ENCODE measurements around the gene ZBTB16. TPM values are rescaled to one million over a fixed set of nuclear protein-coding genes. Genes with fewer than 3 reads are reported as not detected.
A peak's percentile ranks its signal among the peaks of the same experiment; 100 is the strongest.

ZBTB16 gene
- polyA plus RNA-seq, 3 donors = 4.1 to 12.3 (median 8.3) TPM

DNA sequence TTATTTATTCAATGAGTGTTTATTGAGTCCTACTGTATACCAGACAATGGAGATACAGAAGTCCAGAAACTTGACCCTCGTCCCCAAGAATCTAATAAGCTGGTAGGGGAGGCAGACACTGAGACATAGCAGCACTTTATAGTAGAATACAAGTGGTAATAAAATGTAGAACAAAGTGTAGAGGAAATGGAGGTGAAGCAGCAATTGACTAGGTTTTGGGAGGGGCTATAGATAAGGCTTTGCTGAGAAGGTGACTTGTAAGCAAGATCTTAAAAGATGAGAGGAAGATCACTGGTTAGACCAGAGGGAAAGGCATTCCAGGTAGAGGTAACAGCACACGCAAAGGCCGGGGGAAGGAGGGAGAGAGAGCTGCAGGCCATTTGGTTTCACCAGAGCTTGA is 57.3 kb downstream of the ZBTB16 start:
- H3K4me3 Mint-ChIP-seq = no peak overlapping the region

DNA sequence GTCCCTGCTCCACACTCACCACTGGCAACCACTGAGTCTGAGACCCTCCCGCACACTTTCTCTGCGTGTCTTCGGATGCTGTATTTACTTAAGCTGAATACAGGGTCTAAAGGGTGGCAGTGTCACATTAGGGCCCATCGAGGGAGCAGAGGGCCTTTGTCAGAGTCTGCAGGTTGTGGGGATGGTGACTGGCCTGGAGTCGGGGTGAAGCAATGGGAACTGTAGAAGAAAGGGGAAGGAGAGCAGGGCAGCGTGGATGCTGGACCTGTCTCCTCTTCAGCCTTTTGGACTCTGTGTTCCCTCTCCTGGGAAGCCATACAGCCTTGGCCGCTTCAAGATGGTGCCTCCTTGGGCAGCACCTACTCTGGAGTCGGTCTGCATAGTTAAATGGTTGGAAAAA is 61.1 kb downstream of the ZBTB16 start:
- Histone ChIP-seq H2AFZ (ENCODE audit: insufficient read depth, low read depth, low read length, poor library complexity, severe bottlenecking) (no peak overlapping the region), H3K4me3 (replicated peaks in 1 of 3; ENCODE audit: low read depth in 2 of 3, low read length in 3 of 3) (no peak overlapping the region), H3K4me1 (ENCODE audit: control insufficient read depth in 1 of 2, insufficient read depth in 2 of 2, low read length in 2 of 2) (no peaks in the 10 kb centered on the region), H4K20me1 (ENCODE audit: insufficient read depth, low read length) (no peaks in the 10 kb centered on the region), H3K9ac (ENCODE audit: insufficient read depth, low read length, poor library complexity, severe bottlenecking) (no peak overlapping the region), H3K36me3 (replicated peaks in 1 of 2; ENCODE audit: control insufficient read depth in 1 of 2, insufficient read depth in 2 of 2, low read length in 2 of 2) (no peaks in the 10 kb centered on the region), H3K4me2 (replicated peaks; ENCODE audit: extremely low read depth, low read length, poor library complexity, severe bottlenecking) (no peak overlapping the region), H3K27me3 (ENCODE audit: control insufficient read depth in 2 of 2, insufficient read depth in 2 of 2, low read length in 2 of 2) (no peaks in the 10 kb centered on the region), H3K9me3 (replicated peaks in 1 of 2; ENCODE audit: control insufficient read depth in 1 of 2, insufficient read depth in 1 of 2, low read length in 2 of 2) (no peaks in the 10 kb centered on the region), H3K27ac (ENCODE audit: low read depth in 1 of 2, low read length in 2 of 2) (no peak overlapping the region), H3K79me2 (ENCODE audit: insufficient read depth, low read length) (no peaks in the 10 kb centered on the region)
- Mint-ChIP-seq H3K4me1 (peaks cover 14% of the 10 kb centered on the region), H3K9me3 (peaks cover 0 to 2% (median 0%) of the 10 kb centered on the region in 7 donors), H3K4me3 (no peak overlapping the region), H3K27ac (peak overlapping the region in 1 of 7 donors; percentile 52), H3K27me3 (ENCODE audit: low read depth in 3 of 3) (peaks cover 0 to 5% (median 0%) of the 10 kb centered on the region in 3 donors), H3K36me3 (peaks cover 0 to 3% of the 10 kb centered on the region in 2 donors)
- WGBS (ENCODE audit: insufficient coverage) = 73% methylated on average over 8 of the region's 8 CpGs
- TF ChIP-seq, protein P1, sequence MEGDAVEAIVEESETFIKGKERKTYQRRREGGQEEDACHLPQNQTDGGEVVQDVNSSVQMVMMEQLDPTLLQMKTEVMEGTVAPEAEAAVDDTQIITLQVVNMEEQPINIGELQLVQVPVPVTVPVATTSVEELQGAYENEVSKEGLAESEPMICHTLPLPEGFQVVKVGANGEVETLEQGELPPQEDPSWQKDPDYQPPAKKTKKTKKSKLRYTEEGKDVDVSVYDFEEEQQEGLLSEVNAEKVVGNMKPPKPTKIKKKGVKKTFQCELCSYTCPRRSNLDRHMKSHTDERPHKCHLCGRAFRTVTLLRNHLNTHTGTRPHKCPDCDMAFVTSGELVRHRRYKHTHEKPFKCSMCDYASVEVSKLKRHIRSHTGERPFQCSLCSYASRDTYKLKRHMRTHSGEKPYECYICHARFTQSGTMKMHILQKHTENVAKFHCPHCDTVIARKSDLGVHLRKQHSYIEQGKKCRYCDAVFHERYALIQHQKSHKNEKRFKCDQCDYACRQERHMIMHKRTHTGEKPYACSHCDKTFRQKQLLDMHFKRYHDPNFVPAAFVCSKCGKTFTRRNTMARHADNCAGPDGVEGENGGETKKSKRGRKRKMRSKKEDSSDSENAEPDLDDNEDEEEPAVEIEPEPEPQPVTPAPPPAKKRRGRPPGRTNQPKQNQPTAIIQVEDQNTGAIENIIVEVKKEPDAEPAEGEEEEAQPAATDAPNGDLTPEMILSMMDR (IDR thresholded peaks at IDR 0.05) = no peak
- DNase-seq = no peak
- intact Hi-C loops (cut with micrococcal nuclease) = no loop called here

More for the DNA sequence above, 57.3 kb downstream of the ZBTB16 start:
- Histone ChIP-seq H3K4me2 (replicated peaks; ENCODE audit: extremely low read depth, low read length, poor library complexity, severe bottlenecking) (no peak overlapping the region), H3K4me3 (replicated peaks in 1 of 3; ENCODE audit: low read depth in 2 of 3, low read length in 3 of 3) (no peak overlapping the region), H3K36me3 (replicated peaks in 1 of 2; ENCODE audit: control insufficient read depth in 1 of 2, insufficient read depth in 2 of 2, low read length in 2 of 2) (no peaks in the 10 kb centered on the region), H3K4me1 (ENCODE audit: control insufficient read depth in 1 of 2, insufficient read depth in 2 of 2, low read length in 2 of 2) (peaks cover 0 to 6% of the 10 kb centered on the region in 2 donors), H4K20me1 (ENCODE audit: insufficient read depth, low read length) (no peaks in the 10 kb centered on the region), H3K27ac (ENCODE audit: low read depth in 1 of 2, low read length in 2 of 2) (no peak overlapping the region), H3K9ac (ENCODE audit: insufficient read depth, low read length, poor library complexity, severe bottlenecking) (no peak overlapping the region), H2AFZ (ENCODE audit: insufficient read depth, low read depth, low read length, poor library complexity, severe bottlenecking) (no peak overlapping the region), H3K79me2 (ENCODE audit: insufficient read depth, low read length) (no peaks in the 10 kb centered on the region), H3K9me3 (replicated peaks in 1 of 2; ENCODE audit: control insufficient read depth in 1 of 2, insufficient read depth in 1 of 2, low read length in 2 of 2) (no peaks in the 10 kb centered on the region), H3K27me3 (ENCODE audit: control insufficient read depth in 2 of 2, insufficient read depth in 2 of 2, low read length in 2 of 2) (no peaks in the 10 kb centered on the region)
- Mint-ChIP-seq H3K36me3 (no peaks in the 10 kb centered on the region), H3K4me1 (peaks cover 16% of the 10 kb centered on the region), H3K27me3 (ENCODE audit: low read depth in 3 of 3) (peaks cover 0 to 5% (median 0%) of the 10 kb centered on the region in 3 donors), H3K9me3 (no peaks in the 10 kb centered on the region), H3K27ac (no peak overlapping the region)
- intact Hi-C loops (cut with micrococcal nuclease) = no loop called here
- 100% methylated on average over 2 of the region's 3 CpGs for WGBS (ENCODE audit: insufficient coverage)
- no peak for DNase-seq
- TF ChIP-seq, protein P1 (IDR thresholded peaks at IDR 0.05) = no peak
